Measurements from ENCODE around the gene POLR3A. TPM values are rescaled to one million over a fixed set of nuclear protein-coding genes. Genes with fewer than 3 reads are reported as not detected.
A peak's percentile ranks its signal among the peaks of the same experiment; 100 is the strongest.

Gene POLR3A
- total RNA-seq, 2 donors from 2014 or later = 17.5 to 18.7 TPM

DNA sequence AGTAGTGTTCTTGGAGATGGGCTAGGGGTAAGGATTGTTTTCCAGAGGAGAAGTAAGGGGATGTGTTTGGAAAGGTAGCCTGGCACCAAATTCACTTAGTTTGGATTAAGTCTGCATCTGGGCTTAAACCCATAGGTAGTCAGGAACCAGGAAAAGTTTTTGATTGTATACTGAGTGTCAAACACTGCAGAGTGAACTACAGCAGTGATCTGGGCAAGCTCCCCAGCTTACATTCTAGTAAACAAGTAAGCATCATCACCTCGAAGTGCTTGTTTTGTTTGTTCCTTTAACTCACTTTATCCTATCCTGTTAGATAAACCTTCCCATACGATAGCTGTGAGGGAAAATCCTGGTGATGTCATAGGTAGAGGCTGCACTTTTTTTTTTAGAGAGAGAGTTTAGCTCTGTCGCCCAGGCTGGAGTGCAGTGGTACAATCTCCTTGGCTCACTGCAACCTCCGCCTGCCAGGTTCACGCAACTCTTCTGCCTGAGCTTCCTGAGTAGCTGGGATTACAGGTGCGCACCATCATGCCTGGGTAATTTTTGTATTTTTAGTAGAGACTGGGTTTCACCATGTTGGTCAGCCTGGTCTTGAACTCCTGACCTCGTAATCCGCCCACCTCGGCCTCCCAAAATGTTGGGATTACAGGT, 6.7 kb upstream of the POLR3A start:
- Histone ChIP-seq H3K36me3 (peaks cover 0 to 7% of the 10 kb centered on the region in 2 donors), H3K27me3 (replicated peaks; ENCODE audit: insufficient read depth) (no peaks in the 10 kb centered on the region), H3K9me3 (no peaks in the 10 kb centered on the region), H3K27ac (peak overlapping the region in 1 of 2 donors; percentile 38), H3K4me1 (replicated peaks) (peaks cover 14% of the 10 kb centered on the region), H3K4me3 (no peak overlapping the region)
- TF ChIP-seq POLR2AphosphoS5 (IDR thresholded peaks at IDR 0.05) (no peak), POLR2A (IDR thresholded peaks at IDR 0.05) (no peak)
- TF ChIP-seq, protein P1, sequence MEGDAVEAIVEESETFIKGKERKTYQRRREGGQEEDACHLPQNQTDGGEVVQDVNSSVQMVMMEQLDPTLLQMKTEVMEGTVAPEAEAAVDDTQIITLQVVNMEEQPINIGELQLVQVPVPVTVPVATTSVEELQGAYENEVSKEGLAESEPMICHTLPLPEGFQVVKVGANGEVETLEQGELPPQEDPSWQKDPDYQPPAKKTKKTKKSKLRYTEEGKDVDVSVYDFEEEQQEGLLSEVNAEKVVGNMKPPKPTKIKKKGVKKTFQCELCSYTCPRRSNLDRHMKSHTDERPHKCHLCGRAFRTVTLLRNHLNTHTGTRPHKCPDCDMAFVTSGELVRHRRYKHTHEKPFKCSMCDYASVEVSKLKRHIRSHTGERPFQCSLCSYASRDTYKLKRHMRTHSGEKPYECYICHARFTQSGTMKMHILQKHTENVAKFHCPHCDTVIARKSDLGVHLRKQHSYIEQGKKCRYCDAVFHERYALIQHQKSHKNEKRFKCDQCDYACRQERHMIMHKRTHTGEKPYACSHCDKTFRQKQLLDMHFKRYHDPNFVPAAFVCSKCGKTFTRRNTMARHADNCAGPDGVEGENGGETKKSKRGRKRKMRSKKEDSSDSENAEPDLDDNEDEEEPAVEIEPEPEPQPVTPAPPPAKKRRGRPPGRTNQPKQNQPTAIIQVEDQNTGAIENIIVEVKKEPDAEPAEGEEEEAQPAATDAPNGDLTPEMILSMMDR (IDR thresholded peaks at IDR 0.05) = no peak
- 70% methylated on average over 9 of the region's 9 CpGs for WGBS
- DNase-seq (ENCODE audit: low spot score) = no peak
- intact Hi-C loops (cut with DNase I) = no loop called here

DNA sequence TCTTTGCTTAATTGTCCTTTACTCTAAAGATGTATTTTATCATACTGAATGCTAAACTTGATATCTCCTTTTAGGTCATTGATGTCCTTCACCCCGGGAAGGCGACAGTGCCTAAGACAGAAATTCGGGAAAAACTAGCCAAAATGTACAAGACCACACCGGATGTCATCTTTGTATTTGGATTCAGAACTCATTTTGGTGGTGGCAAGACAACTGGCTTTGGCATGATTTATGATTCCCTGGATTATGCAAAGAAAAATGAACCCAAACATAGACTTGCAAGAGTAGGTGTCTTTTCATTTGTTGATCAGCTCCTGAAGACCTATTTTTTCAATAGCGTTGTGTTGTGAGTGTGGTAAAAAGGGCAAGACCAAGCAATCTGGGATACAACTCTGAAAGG, 6.1 kb upstream of the POLR3A start:
- H3K27ac ChIP-seq = peak overlapping the region in 1 of 2 donors; percentile 72
- peaks cover 0 to 7% of the 10 kb centered on the region in 2 donors for H3K36me3 ChIP-seq
- peaks cover 14% of the 10 kb centered on the region for H3K4me1 ChIP-seq (replicated peaks)
- H3K4me3 ChIP-seq = no peak overlapping the region
- WGBS = 79% methylated on average over 5 of the region's 5 CpGs
- H3K9me3 ChIP-seq = no peaks in the 10 kb centered on the region
- TF ChIP-seq, protein P1 (IDR thresholded peaks at IDR 0.05) = no peak
- TF ChIP-seq POLR2AphosphoS5 (IDR thresholded peaks at IDR 0.05) = no peak
- TF ChIP-seq POLR2A (IDR thresholded peaks at IDR 0.05) = no peak
- no peaks in the 10 kb centered on the region for H3K27me3 ChIP-seq (replicated peaks; ENCODE audit: insufficient read depth)
- no peak for DNase-seq (ENCODE audit: low spot score)
- intact Hi-C loops (cut with DNase I) = no loop called here

DNA sequence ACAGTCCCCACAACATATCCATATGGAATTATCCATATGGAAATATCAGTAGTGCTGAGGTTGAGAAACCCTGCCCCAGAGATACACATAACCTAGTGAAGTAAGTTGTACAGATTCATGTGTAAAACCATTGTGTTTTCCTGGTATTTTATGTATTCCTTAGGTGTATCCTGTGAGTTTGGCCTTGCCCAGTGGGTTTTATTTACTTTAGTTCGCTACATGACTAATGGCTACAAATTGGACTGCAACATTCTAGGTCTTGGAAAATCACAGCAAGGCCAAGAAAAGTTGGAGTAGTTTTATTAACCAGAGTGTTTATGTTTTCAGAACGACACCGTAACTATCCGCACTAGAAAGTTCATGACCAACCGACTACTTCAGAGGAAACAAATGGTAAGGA, 5.7 kb upstream of the POLR3A start:
- H3K27ac ChIP-seq = peak overlapping the region in 1 of 2 donors; percentile 72

DNA sequence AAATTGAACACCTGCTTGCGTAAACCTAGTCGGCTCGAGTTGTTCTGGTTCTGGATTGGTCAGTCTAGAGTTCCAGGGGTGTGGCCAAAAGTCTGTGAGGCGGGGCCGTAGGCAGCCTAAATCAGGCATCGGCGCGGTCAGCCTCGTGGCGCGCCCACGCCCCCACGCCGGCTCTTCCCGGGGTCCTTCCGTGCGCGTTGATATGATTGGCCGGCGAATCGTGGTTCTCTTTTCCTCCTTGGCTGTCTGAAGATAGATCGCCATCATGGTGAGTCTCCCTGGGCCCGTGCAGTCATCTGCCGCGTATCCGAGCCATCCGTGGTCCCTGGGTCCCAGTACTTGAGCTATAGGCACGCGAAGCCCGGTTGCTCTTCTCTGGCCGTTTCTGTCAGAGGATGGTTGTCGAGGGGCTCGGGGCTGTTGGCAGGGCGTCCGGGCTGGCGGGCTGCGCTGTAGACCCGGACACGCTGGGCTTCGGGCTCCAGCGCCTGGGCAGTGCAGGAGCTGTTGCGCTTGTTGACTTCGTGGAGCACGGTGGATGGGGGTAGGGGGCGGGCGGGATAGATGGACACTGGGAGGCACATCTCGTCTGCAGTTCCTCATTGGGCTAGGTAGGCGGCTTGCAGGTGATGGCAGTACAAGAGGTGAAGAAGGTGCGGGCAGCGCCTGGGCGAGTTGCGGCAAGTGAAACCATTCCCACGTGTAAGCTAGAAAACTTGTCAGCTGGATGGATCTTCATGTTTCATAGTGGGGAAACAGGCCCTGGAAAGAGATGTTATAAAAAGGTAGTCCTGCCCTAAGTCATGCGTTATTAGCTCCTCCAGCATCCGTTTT, 4.5 kb upstream of the POLR3A start, which contains the start of gene RPS24:
Gene RPS24 (plus strand): TSS at position 227 of the 834 bp plus-strand sequence. CDS start 39 bp downstream, at position 266.
- peaks cover 14% of the 10 kb centered on the region for H3K4me1 ChIP-seq (replicated peaks)
- no peaks in the 10 kb centered on the region for H3K9me3 ChIP-seq
- intact Hi-C loops (cut with DNase I) = no loop called here
- WGBS = under 1% methylated on average over 55 of the region's 55 CpGs
- peak within 1 kb of the TSS; percentile 66 to 72 for H3K27ac ChIP-seq
- TF ChIP-seq POLR2A (IDR thresholded peaks at IDR 0.05) (peak; percentile 57), POLR2AphosphoS5 (IDR thresholded peaks at IDR 0.05) (peak; percentile 95)
- TF ChIP-seq, protein P1 (IDR thresholded peaks at IDR 0.05) = peak in 2 of 4 experiments; percentile 16 to 19
- DNase-seq (ENCODE audit: low spot score) = peak; percentile 97
- peaks cover 0 to 7% of the 10 kb centered on the region in 2 donors for H3K36me3 ChIP-seq
- no peaks in the 10 kb centered on the region for H3K27me3 ChIP-seq (replicated peaks; ENCODE audit: insufficient read depth)
- H3K4me3 ChIP-seq = peak within 1 kb of the TSS; percentile 55 to 63

More for the DNA sequence above, 5.7 kb upstream of the POLR3A start:
- TF ChIP-seq POLR2AphosphoS5 (IDR thresholded peaks at IDR 0.05) (no peak), POLR2A (IDR thresholded peaks at IDR 0.05) (no peak)
- TF ChIP-seq, protein P1 (IDR thresholded peaks at IDR 0.05) = no peak
- no peaks in the 10 kb centered on the region for H3K27me3 ChIP-seq (replicated peaks; ENCODE audit: insufficient read depth)
- peaks cover 0 to 7% of the 10 kb centered on the region in 2 donors for H3K36me3 ChIP-seq
- intact Hi-C loops (cut with DNase I) = no loop called here
- H3K4me1 ChIP-seq (replicated peaks) = peaks cover 14% of the 10 kb centered on the region
- H3K9me3 ChIP-seq = no peaks in the 10 kb centered on the region
- no peak for DNase-seq (ENCODE audit: low spot score)
- 58% methylated on average over 5 of the region's 5 CpGs for WGBS
- peak overlapping the region in 1 of 2 donors; percentile 55 for H3K4me3 ChIP-seq

Measured in prostate gland (tissue), 2 donors.